ENCODE measurements around the gene FAM210A.

Gene FAM210A, protein sequence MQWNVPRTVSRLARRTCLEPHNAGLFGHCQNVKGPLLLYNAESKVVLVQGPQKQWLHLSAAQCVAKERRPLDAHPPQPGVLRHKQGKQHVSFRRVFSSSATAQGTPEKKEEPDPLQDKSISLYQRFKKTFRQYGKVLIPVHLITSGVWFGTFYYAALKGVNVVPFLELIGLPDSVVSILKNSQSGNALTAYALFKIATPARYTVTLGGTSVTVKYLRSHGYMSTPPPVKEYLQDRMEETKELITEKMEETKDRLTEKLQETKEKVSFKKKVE

DNA sequence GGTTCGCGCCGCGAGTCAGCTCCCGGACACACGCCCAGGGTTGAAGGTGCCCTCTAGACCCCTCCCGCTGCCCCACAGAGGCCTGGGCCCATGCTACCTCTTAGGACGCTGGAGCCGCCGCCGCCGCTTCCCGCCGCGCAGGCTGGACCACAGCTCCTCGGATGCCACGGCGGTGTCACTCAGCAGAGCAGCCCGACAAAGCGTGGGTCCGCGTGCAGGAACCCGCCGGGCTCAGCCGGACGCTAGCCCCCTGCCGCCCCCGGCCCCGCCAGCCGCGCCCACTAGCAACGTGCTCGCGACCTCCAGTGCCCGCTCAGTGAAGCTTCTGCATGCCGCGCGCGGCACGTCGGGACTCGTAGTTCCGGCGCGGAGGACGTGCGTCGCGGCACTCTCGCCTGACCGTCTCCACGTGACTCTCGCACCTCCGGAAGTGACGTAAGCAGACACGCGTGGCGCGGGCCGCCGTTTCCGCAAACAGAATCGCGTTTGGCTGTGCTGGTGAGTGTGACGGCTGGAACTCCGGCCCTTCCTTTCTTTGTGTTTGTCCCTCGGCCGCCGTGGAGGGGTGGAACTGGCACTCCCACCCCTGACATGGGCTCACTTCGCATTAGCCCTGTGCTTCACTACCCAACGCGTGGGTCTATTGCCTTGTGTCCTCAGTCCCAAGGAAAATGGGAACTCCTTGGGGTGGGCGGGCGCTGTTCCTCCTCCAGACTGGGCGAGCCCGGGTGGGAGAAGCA lies at the start of gene FAM210A, which contains the start of gene RNMT:
TSS of gene FAM210A (minus strand) at position 327 of the 740 bp plus-strand sequence. CDS start 44,481 bp downstream, outside the sequence.
TSS of gene RNMT (plus strand) at position 442 of the 740 bp plus-strand sequence. CDS start 4,845 bp downstream, outside the sequence.
- H3K9ac ChIP-seq (ENCODE audit: low read length) = peak within 1 kb of the TSS; percentile 85
- H4K20me1 ChIP-seq (ENCODE audit: insufficient read depth, low read length) = peaks cover 14% of the 10 kb centered on the region
- no peaks in the 10 kb centered on the region for H3K9me3 ChIP-seq (replicated peaks; ENCODE audit: insufficient read depth, low read length)
- H2AFZ ChIP-seq (ENCODE audit: low read length) = peak within 1 kb of the TSS; percentile 60
- H3K27me3 ChIP-seq (replicated peaks; ENCODE audit: insufficient read depth, low read length) = no peaks in the 10 kb centered on the region
- H3K9me2 ChIP-seq (replicated peaks; ENCODE audit: insufficient read depth, low read length) = no peaks in the 10 kb centered on the region
- H3K4me3 ChIP-seq (ENCODE audit: low read length) = peak within 1 kb of the TSS; percentile 78
- TF ChIP-seq EZH2phosphoT487 (IDR thresholded peaks at IDR 0.05; ENCODE audit: low read length) (no peak), EZH2 (optimal IDR thresholded peaks at IDR 0.05; ENCODE audit: low read depth, low read length) (no peak)
- TF ChIP-seq, protein P1, sequence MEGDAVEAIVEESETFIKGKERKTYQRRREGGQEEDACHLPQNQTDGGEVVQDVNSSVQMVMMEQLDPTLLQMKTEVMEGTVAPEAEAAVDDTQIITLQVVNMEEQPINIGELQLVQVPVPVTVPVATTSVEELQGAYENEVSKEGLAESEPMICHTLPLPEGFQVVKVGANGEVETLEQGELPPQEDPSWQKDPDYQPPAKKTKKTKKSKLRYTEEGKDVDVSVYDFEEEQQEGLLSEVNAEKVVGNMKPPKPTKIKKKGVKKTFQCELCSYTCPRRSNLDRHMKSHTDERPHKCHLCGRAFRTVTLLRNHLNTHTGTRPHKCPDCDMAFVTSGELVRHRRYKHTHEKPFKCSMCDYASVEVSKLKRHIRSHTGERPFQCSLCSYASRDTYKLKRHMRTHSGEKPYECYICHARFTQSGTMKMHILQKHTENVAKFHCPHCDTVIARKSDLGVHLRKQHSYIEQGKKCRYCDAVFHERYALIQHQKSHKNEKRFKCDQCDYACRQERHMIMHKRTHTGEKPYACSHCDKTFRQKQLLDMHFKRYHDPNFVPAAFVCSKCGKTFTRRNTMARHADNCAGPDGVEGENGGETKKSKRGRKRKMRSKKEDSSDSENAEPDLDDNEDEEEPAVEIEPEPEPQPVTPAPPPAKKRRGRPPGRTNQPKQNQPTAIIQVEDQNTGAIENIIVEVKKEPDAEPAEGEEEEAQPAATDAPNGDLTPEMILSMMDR (IDR thresholded peaks at IDR 0.05; ENCODE audit: low read length) = no peak
- H3K27ac ChIP-seq (ENCODE audit: low read length) = peak within 1 kb of the TSS; percentile 76
- peaks cover 11% of the 10 kb centered on the region; the same call in 1 of the 2 replicates for H3K4me1 ChIP-seq (ENCODE audit: low read length)
- H3K36me3 ChIP-seq (replicated peaks; ENCODE audit: insufficient read depth, low read length) = 0 out of 2 replicates have a peak, but pooled peaks cover 3% of the 10 kb centered on the region
- peaks cover 97% of the 10 kb centered on the region for H3K79me2 ChIP-seq (ENCODE audit: low read length)
- peak; percentile 98 for DNase-seq
- H3K4me2 ChIP-seq (ENCODE audit: low read depth, low read length) = peak within 1 kb of the TSS; percentile 89
- peaks cover 7% of the 10 kb centered on the region; the same call in 1 of the 2 replicates for H3F3A ChIP-seq (ENCODE audit: insufficient read depth, low read length)

DNA sequence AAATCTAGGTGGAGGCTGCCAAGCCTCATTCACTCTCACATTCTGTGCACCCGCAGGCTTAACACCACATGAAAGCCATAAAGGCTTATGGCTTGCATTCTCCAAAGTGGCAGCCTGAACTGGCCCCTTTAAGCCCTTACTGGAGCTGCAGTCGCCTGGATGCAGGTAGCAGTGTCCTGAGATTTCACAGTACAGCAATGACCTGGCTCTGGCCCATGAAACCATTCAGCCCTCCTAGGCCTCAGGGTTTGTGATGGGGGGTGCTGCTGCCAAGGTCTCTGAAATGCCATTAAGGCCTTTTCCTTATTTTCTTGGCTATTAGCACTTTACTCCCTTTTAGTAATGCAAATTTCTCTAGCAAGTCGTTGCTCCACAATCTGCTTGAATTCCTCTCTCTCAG lies 48.7 kb upstream of the FAM210A start:
- no peaks in the 10 kb centered on the region for H3K27me3 ChIP-seq (replicated peaks; ENCODE audit: insufficient read depth, low read length)
- H3K4me2 ChIP-seq (ENCODE audit: low read depth, low read length) = no peak overlapping the region

DNA sequence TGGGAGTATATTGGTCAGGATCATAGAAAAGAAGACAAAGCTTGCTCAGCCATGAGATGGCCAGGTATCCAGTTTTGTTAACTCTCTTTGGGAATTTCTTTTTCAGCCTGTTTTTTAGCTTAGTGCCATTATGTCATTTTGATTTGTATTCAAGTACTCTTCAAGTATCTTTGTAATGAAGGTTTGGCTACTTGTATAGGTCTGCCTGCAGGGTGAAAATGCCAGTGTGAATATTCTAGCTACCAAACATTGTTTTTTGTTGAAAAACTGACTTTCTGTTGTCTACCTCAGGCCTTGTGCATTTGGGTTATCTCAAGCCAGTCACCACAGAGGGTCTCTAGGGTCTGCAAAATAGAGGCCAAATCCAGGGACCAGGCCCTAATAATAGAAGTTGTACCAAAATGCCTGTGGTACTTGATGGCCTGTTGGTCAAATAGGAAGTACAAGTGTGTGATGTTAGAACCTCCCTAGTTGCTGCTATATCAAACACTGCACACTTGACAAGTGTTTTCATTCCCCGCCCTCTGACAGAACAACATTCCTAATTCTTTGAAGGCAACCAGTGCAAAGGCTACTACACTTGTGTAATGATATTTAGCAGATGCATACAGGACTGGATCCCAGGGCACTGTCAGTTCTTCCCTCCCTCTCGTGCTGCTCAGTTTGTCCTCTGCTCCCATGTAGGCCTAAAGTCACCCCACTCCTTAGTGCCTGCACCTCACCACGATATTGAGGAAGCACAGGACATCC lies 36.5 kb upstream of the FAM210A start:
- no peaks in the 10 kb centered on the region for H3K4me1 ChIP-seq (ENCODE audit: low read length)
- H3K27me3 ChIP-seq (replicated peaks; ENCODE audit: insufficient read depth, low read length) = no peaks in the 10 kb centered on the region
- no peaks in the 10 kb centered on the region for H3K9me3 ChIP-seq (replicated peaks; ENCODE audit: insufficient read depth, low read length)
- H3F3A ChIP-seq (ENCODE audit: insufficient read depth, low read length) = no peaks in the 10 kb centered on the region
- no peaks in the 10 kb centered on the region for H3K36me3 ChIP-seq (replicated peaks; ENCODE audit: insufficient read depth, low read length)
- DNase-seq = no peak
- no peak overlapping the region for H3K4me2 ChIP-seq (ENCODE audit: low read depth, low read length)
- no peak overlapping the region for H3K9ac ChIP-seq (ENCODE audit: low read length)
- TF ChIP-seq EZH2phosphoT487 (IDR thresholded peaks at IDR 0.05; ENCODE audit: low read length) = no peak
- TF ChIP-seq, protein P1 (IDR thresholded peaks at IDR 0.05; ENCODE audit: low read length) = no peak
- no peak for TF ChIP-seq EZH2 (optimal IDR thresholded peaks at IDR 0.05; ENCODE audit: low read depth, low read length)
- H2AFZ ChIP-seq (ENCODE audit: low read length) = no peak overlapping the region
- H3K4me3 ChIP-seq (ENCODE audit: low read length) = no peak overlapping the region
- no peaks in the 10 kb centered on the region for H3K79me2 ChIP-seq (ENCODE audit: low read length)
- H4K20me1 ChIP-seq (ENCODE audit: insufficient read depth, low read length) = no peaks in the 10 kb centered on the region
- H3K27ac ChIP-seq (ENCODE audit: low read length) = no peak overlapping the region
- H3K9me2 ChIP-seq (replicated peaks; ENCODE audit: insufficient read depth, low read length) = no peaks in the 10 kb centered on the region

More for the DNA sequence above, 48.7 kb upstream of the FAM210A start:
- Histone ChIP-seq H2AFZ (ENCODE audit: low read length) (no peak overlapping the region), H4K20me1 (ENCODE audit: insufficient read depth, low read length) (no peaks in the 10 kb centered on the region), H3K36me3 (replicated peaks; ENCODE audit: insufficient read depth, low read length) (no peaks in the 10 kb centered on the region), H3K4me1 (ENCODE audit: low read length) (no peaks in the 10 kb centered on the region), H3K4me3 (ENCODE audit: low read length) (no peak overlapping the region), H3K79me2 (ENCODE audit: low read length) (no peaks in the 10 kb centered on the region), H3K9me2 (replicated peaks; ENCODE audit: insufficient read depth, low read length) (no peaks in the 10 kb centered on the region), H3F3A (ENCODE audit: insufficient read depth, low read length) (no peaks in the 10 kb centered on the region), H3K27ac (ENCODE audit: low read length) (no peak overlapping the region), H3K9me3 (replicated peaks; ENCODE audit: insufficient read depth, low read length) (no peaks in the 10 kb centered on the region), H3K9ac (ENCODE audit: low read length) (no peak overlapping the region)
- TF ChIP-seq EZH2 (optimal IDR thresholded peaks at IDR 0.05; ENCODE audit: low read depth, low read length) (no peak), EZH2phosphoT487 (IDR thresholded peaks at IDR 0.05; ENCODE audit: low read length) (no peak)
- TF ChIP-seq, protein P1 (IDR thresholded peaks at IDR 0.05; ENCODE audit: low read length) = no peak
- DNase-seq = no peak
